ENCODE measurements around the gene PDK2. TPM values are rescaled to one million over a fixed set of nuclear protein-coding genes. Genes with fewer than 3 reads are reported as not detected.
A peak's percentile ranks its signal among the peaks of the same experiment; 100 is the strongest.

Gene PDK2
- total RNA-seq, 2 donors from 2014 or later = 47.1 to 79.5 TPM

GRCh38 chr17:50076591-50077235, 18.4 kb upstream of the PDK2 start:
- WGBS = 67% methylated on average over 39 of the region's 39 CpGs
- Histone ChIP-seq H3K9me3 (no peaks in the 10 kb centered on the region), H3K4me3 (no peak overlapping the region), H3K27ac (no peak overlapping the region), H3K36me3 (peaks cover 12 to 23% of the 10 kb centered on the region in 2 donors), H3K4me1 (replicated peaks) (no peaks in the 10 kb centered on the region), H3K27me3 (replicated peaks; ENCODE audit: insufficient read depth) (no peaks in the 10 kb centered on the region)
- DNase-seq (ENCODE audit: low spot score) = no peak
- no peak for TF ChIP-seq CTCF (IDR thresholded peaks at IDR 0.05)
- no peak for TF ChIP-seq POLR2AphosphoS5 (IDR thresholded peaks at IDR 0.05)
- TF ChIP-seq POLR2A (IDR thresholded peaks at IDR 0.05) = no peak
- intact Hi-C loops (cut with DNase I) = no loop called here

GRCh38 chr17:50078430-50078829, 16.7 kb upstream of the PDK2 start:
- no peaks in the 10 kb centered on the region for H3K9me3 ChIP-seq
- 91% methylated on average over 4 of the region's 4 CpGs for WGBS
- peaks cover 12 to 23% of the 10 kb centered on the region in 2 donors for H3K36me3 ChIP-seq
- no peak overlapping the region for H3K4me3 ChIP-seq
- intact Hi-C loops (cut with DNase I) = no loop called here
- no peak for TF ChIP-seq POLR2A (IDR thresholded peaks at IDR 0.05)
- H3K27ac ChIP-seq = no peak overlapping the region
- H3K27me3 ChIP-seq (replicated peaks; ENCODE audit: insufficient read depth) = no peaks in the 10 kb centered on the region
- no peaks in the 10 kb centered on the region for H3K4me1 ChIP-seq (replicated peaks)
- DNase-seq (ENCODE audit: low spot score) = no peak

- no peaks in the 10 kb centered on the region for H3K4me1 ChIP-seq (replicated peaks)
- H3K36me3 ChIP-seq = peaks cover 12 to 17% of the 10 kb centered on the region in 2 donors
- H3K27me3 ChIP-seq (replicated peaks; ENCODE audit: insufficient read depth) = no peaks in the 10 kb centered on the region
- H3K27ac ChIP-seq = no peak overlapping the region
- H3K9me3 ChIP-seq = no peaks in the 10 kb centered on the region
- no peak overlapping the region for H3K4me3 ChIP-seq
- intact Hi-C loops (cut with DNase I) = loop anchor here (10.0 kb wide), 1 partner anchor 515 kb away; no protein-coding TSS in a partner anchor
- no peak for DNase-seq (ENCODE audit: low spot score)
- 54% methylated on average over 12 of the region's 12 CpGs for WGBS
- peak in 3 of 4 experiments; percentile 49 to 59 (median 53) for TF ChIP-seq CTCF (IDR thresholded peaks at IDR 0.05)
- TF ChIP-seq POLR2AphosphoS5 (IDR thresholded peaks at IDR 0.05) = no peak
These were observed 15.6 kb upstream of the PDK2 start for GRCh38 chr17:50079334-50080095.

DNA sequence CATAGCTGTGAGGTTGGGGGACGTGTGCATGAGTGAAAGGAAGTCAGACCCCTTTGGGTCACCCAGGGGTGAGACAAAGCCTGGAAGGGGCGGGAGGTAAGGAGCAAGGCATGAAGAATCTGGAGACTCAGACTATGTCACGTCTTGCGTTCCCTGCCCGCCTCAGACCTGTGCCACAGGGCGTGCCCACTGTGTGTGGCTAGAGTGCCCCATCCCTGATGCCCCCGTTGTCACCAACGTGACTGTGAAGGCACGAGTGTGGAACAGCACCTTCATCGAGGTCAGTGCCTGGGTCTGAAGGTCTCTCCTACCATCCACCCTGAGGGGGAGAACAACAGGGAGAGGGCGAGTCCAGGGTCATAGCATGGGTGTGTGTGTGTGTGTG, 15.1 kb upstream of the PDK2 start:
- H3K4me1 ChIP-seq (replicated peaks) = no peaks in the 10 kb centered on the region
- H3K4me3 ChIP-seq = no peak overlapping the region
- no peak for DNase-seq (ENCODE audit: low spot score)
- no peaks in the 10 kb centered on the region for H3K27me3 ChIP-seq (replicated peaks; ENCODE audit: insufficient read depth)
- no peak overlapping the region for H3K27ac ChIP-seq
- WGBS = 79% methylated on average over 11 of the region's 11 CpGs
- no peak for TF ChIP-seq POLR2A (IDR thresholded peaks at IDR 0.05)
- TF ChIP-seq CTCF (IDR thresholded peaks at IDR 0.05) = no peak
- TF ChIP-seq POLR2AphosphoS5 (IDR thresholded peaks at IDR 0.05) = no peak
- H3K36me3 ChIP-seq = peaks cover 12 to 17% of the 10 kb centered on the region in 2 donors
- no peaks in the 10 kb centered on the region for H3K9me3 ChIP-seq
- intact Hi-C loops (cut with DNase I) = loop anchor here (10.0 kb wide), 1 partner anchor 515 kb away; no protein-coding TSS in a partner anchor

- H3K4me3 ChIP-seq = no peak overlapping the region
- H3K27ac ChIP-seq = no peak overlapping the region
- 94% methylated on average over 7 of the region's 7 CpGs for WGBS
- intact Hi-C loops (cut with DNase I) = loop anchor here (10.0 kb wide), 1 partner anchor 516 kb away; no protein-coding TSS in a partner anchor
- H3K4me1 ChIP-seq (replicated peaks) = no peaks in the 10 kb centered on the region
- no peak for DNase-seq (ENCODE audit: low spot score)
- H3K27me3 ChIP-seq (replicated peaks; ENCODE audit: insufficient read depth) = no peaks in the 10 kb centered on the region
- no peaks in the 10 kb centered on the region for H3K9me3 ChIP-seq
- H3K36me3 ChIP-seq = peaks cover 6 to 17% of the 10 kb centered on the region in 2 donors
- TF ChIP-seq POLR2AphosphoS5 (IDR thresholded peaks at IDR 0.05) = no peak
- TF ChIP-seq CTCF (IDR thresholded peaks at IDR 0.05) = no peak
- no peak for TF ChIP-seq POLR2A (IDR thresholded peaks at IDR 0.05)
These were observed 14.3 kb upstream of the PDK2 start for GRCh38 chr17:50080827-50081226.
